CD4-positive, alpha-beta T cell treated with Interferon gamma for 1 hour (primary cell): ENCODE data around the gene PKD2L1.
"Not testable (repeated sequence)": the region's sequence is repeated elsewhere in the genome, so short reads cannot be mapped to it uniquely, and the experiment has no call there.

Source experiments
- DNase-seq: peaks from one replicate; pipeline ENCODE4 v3.0.0-alpha.2; 2020

The PKD2L1 gene

GRCh38 chr10:100276971-100277370 is 53.1 kb downstream of the PKD2L1 start:
- not testable (repeated sequence) for DNase-seq

DNA sequence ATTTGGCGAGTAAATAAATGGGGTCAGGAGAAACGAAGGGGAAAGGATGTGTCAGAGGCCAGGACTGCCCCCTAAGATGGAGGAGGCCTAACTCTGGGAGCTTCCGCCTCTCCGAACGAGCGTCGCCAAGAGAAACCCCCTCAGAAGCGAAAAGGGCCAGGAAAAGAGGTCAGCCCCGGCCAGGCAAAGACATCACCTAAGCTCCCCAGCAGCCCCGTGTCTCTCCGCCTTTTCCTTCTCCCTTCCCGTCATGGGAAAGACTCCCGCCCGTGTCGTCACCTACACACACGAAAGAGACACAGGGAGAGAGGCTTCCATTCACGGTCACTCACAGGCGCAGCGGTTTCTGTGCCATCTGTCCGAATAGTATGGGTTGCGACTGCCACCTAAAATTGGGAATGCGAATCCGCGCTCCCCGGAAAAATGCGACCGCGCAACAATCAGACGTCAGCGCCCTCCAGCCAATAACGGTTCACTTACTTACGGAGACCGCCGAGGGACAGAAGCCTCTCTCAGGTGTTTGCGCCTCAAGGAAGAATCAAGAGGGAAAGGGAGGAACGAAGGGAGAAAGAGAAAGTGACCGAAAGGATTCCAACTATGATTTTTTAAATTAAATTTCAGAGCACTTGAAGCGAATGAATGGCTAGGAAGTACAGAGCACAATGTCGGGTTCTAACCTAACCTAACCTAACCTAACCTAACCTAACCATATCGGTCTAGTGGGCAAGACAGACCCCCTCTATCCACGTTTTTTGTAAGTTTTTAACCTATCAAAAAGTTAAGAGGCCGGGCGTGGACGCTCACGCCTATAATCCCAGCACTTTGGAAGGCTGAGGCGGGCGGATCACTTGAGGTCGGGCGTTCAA is 62.6 kb downstream of the PKD2L1 start, which contains the start of gene CWF19L1:
Gene CWF19L1, minus strand, starts transcription at position 400 of the 866 bp plus-strand sequence. Its CDS starts 45 bp downstream, at position 355.
- peak; percentile 74 for DNase-seq

GRCh38 chr10:100265821-100266485 is 64.1 kb downstream of the PKD2L1 start:
- no peak for DNase-seq

GRCh38 chr10:100254191-100254590 is 75.8 kb downstream of the PKD2L1 start:
- no peak for DNase-seq

- DNase-seq, result no peak
Measured at GRCh38 chr10:100253041-100253440, 77.0 kb downstream of the PKD2L1 start.

DNA sequence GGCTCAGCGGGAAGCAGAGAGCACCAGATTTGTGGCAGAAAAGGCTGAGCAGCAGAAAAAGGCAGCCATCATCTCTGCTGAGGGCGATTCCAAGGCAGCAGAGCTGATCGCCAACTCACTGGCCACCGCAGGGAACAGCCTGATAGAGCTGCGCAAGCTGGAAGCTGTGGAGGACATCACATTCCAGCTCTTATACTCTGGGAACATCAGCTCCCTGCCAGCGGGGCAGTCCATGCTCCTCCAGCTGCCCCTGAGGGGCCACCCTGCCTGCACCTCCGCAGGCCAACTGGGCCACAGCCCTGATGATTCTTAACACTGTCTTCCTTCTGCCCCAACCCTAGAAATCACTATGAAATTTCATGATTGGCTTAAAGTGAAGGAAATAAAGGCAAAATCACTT is 81.2 kb downstream of the PKD2L1 start:
- DNase-seq, result no peak

DNA sequence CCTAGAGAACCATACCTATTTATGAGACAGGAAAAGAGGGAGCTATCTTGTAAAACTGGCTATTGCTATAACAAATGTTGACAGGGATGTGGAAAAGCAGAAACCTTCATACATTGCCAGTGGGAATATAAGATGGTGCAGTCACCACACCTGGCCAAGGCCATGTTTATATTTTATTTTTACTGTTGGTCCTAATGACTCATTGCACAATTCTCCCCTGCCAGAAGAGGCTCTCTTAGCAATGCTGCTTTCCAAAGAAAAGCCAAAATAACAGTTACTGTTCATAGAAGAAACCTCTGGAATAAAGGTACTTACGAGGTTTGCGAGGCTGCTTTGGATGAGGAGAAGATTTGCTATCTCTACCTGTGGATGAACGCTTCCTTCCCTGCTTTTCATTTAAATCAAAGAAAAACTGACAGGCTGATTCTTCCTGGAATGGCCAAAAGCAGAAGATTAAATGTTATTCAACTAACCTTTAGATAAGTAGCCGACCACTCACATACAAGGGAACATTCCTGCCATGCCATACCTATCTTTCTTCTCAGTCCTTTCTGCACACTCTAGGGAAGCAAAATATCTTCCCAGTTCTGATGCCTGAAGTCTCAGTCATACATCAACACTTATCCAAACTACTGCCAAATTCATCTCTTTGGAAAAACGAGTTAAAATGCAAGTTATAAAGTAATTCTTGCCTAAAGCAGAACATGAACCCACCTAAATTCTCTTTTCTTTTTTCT is 84.4 kb downstream of the PKD2L1 start:
- no peak for DNase-seq

DNA sequence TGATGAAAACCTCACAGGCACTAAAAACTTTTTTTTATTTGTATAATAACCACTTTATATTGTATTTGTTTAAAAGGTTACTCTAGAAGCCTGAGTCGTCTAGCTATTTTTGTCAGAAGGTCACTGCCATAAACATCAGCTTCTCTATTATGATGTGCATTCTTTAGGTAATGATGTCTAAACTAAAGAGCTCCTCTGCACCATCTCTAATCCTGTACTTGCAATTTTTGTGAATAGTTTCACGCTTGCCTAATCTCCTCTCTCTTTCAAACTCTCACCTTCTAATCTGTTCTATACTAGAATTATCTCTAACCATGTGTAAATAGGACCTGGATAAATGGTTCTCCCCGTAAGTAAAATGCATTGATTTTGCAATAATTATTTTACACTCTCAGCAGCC is 90.2 kb downstream of the PKD2L1 start:
- DNase-seq, result no peak

DNA sequence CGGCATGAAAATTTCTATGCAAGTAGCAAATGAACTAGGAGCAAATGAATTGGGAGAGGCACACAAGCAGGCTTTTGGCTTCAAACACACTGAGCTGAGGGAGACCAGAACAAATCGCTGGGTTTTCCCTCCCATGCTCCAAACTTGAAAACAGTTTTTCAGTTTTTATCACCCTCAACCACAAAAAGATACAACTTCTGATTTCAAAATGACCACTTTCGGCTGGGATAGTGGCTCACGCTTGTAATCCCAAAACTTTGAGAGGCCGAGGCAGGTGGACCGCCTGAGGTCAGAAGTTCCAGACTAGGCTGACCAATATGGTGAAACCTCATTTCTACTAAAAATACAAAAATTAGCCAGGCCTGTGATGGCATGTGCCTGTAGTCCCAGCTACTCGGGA is 91.6 kb downstream of the PKD2L1 start:
- DNase-seq, result no peak
